GM12892 (cell line): ENCODE results near the gene SDK2.

Experiments
- POLR2A ChIP-seq: IDR thresholded peaks from 2 replicates; pipeline ENCODE4 v1.6.1; 2011; ENCODE audit warnings: low read depth, low read length, control low read depth
- POLR2AphosphoS5 ChIP-seq: IDR thresholded peaks from 2 replicates; pipeline ENCODE4 v1.6.1; 2011; ENCODE audit warnings: low read depth, low read length, control low read depth

DNA sequence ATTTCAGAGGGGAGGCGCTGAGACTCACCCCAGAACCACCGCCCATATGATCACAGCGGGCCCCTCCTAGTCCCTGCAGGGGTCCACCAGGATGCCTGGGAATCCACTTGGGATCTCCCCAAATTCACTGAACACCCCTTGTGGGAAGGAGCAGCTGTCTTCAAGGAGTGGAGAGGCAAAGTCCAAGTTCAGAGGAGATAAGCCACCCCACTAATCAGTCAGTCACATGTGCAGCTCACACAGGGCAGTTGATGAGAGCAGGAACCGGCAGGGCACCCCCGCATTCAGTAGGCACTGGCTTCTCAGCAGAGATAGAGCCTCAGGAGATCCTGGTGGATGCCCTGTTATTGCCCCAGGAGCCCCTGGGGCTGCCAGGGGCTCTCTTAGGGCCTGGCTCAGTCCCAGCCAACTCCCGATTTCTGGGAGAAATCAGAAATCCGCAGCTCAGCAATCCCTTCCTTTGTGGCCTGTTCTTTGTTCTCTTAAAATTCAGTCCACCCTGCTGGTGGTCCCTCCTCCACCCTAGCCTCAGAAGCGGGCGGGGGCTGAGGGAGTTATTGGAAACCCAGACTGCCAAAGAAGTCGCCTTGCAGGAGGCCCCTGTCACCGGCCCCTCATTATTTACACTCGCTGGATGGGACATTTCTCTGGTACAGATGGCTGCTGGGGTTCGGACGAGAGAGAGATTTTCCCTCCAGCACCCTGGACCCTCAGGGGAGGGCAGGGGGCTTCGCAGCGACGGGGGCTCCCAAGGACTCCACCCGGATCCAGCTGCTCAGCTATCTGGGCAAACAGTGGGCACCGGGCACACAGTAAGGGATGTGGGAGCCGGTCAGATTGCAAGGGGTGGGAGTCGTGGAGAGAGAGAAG, 334.3 kb downstream of the SDK2 start:
- TF ChIP-seq POLR2AphosphoS5 (no peak), POLR2A (no peak)
